Stimulated activated CD4-positive, alpha-beta T cell treated with anti-CD3 and anti-CD28 coated beads, TNF-alpha, amount 100 ng/mL, for 24 hours (primary cell): ENCODE results near the gene DLK1.

ENCODE experiments used
- DNase-seq, 3 experiments: peaks; one replicate each; pipeline ENCODE4 v3.0.0-alpha.2; 2020; ENCODE audit warnings: low read depth in 3 of 3

Gene DLK1

GRCh38 chr14:100733152-100733850, 6.6 kb downstream of the DLK1 start:
- no peak for DNase-seq

GRCh38 chr14:100734031-100734990, 7.6 kb downstream of the DLK1 start:
- DNase-seq, result no peak

GRCh38 chr14:100735271-100735670, 8.6 kb downstream of the DLK1 start:
- no peak for DNase-seq

GRCh38 chr14:100736269-100737180, 9.8 kb downstream of the DLK1 start:
- DNase-seq, result no peak

- DNase-seq, result no peak
Observed at GRCh38 chr14:100737526-100737925, 10.8 kb downstream of the DLK1 start.

- DNase-seq, result no peak
Observed at GRCh38 chr14:100738269-100738691, 11.6 kb downstream of the DLK1 start.

- no peak for DNase-seq
Observed at GRCh38 chr14:100738704-100739131, 12.0 kb downstream of the DLK1 start.

GRCh38 chr14:100739306-100739705, 12.6 kb downstream of the DLK1 start:
- DNase-seq, result no peak

- DNase-seq, result no peak
Observed at GRCh38 chr14:100740196-100740825, 13.6 kb downstream of the DLK1 start.

GRCh38 chr14:100740929-100741328, 14.2 kb downstream of the DLK1 start:
- DNase-seq, result no peak

GRCh38 chr14:100741966-100742365, 15.3 kb downstream of the DLK1 start:
- no peak for DNase-seq

- DNase-seq, result no peak
Observed at GRCh38 chr14:100746326-100746725, 19.6 kb downstream of the DLK1 start.

- DNase-seq, result no peak
Observed at GRCh38 chr14:100747021-100747586, 20.4 kb downstream of the DLK1 start.

GRCh38 chr14:100747736-100748135, 21.0 kb downstream of the DLK1 start:
- DNase-seq, result no peak

- no peak for DNase-seq
Observed at GRCh38 chr14:100748403-100748802, 21.7 kb downstream of the DLK1 start.

GRCh38 chr14:100748944-100749343, 22.3 kb downstream of the DLK1 start:
- DNase-seq, result no peak

- no peak for DNase-seq
Observed at GRCh38 chr14:100749967-100750597, 23.4 kb downstream of the DLK1 start.

GRCh38 chr14:100750762-100751699, 24.3 kb downstream of the DLK1 start:
- no peak for DNase-seq

GRCh38 chr14:100754020-100754419, 27.3 kb downstream of the DLK1 start:
- no peak for DNase-seq
